Sigmoid colon (tissue), 4 donors: ENCODE results near the gene WDR75.

Source experiments
- CTCF ChIP-seq, 4 experiments: fragments of 450-650 bp in 3 of 4; fragments of 200-600 bp in 1 of 4; IDR thresholded peaks; one replicate each; pipeline ENCODE4 v1.5.1; 2016 to 2019; ENCODE audit warnings: antibody characterized with exemption in 4 of 4, mild to moderate bottlenecking in 3 of 4, moderate library complexity in 2 of 4
- EP300 ChIP-seq, 4 donors: sonication (generic); formaldehyde crosslinking; IDR thresholded peaks; one replicate each; pipeline ENCODE4 v1.6.1; 2017; ENCODE audit warnings: antibody characterized with exemption in 4 of 4

GRCh38 chr2:189466046-189466445, 24.8 kb downstream of the WDR75 start:
- TF ChIP-seq CTCF (IDR thresholded peaks at IDR 0.05), result no peak
- TF ChIP-seq EP300 (IDR thresholded peaks at IDR 0.05), result no peak
